Panc1 (cell line): Measurements from ENCODE around the gene PHF8. TPM values are rescaled to one million over a fixed set of nuclear protein-coding genes. Genes with fewer than 3 reads are reported as not detected.

Source experiments
- ATAC-seq: fragments of 200-7000 bp; cut with Tn5 transposase; 2 replicates; pipeline ENCODE4 v1.9.1; 2020; ENCODE audit warnings: mild to moderate bottlenecking, moderate library complexity
- BruUV-seq: library from RNA; stranded (reverse); fragments of 400-500 nt; replicated peaks from 2 replicates; lab custom pipeline; 2021; lab: Mats Ljungman, UMichigan
- CTCF ChIA-PET: fragments of 300-600 bp; sonication (Branson Sonifier 250); formaldehyde crosslinking; loops from one replicate; lab custom pipeline; 2022; ENCODE audit warnings: antibody characterized with exemption; lab: Charles Lee
- POLR2A ChIA-PET: fragments of 300-600 bp; sonication (Branson Sonifier 250); formaldehyde crosslinking; loops from one replicate; lab custom pipeline; 2022; ENCODE audit warnings: antibody characterized with exemption; lab: Charles Lee
- DNase-seq: peaks from one replicate; pipeline ENCODE4 v3.0.0-alpha.2; 2010; ENCODE audit warnings: low read depth, low spot score
- H3K27ac ChIP-seq: 2 replicates; pipeline ENCODE4 v1.5.1; 2011; ENCODE audit warnings: mild to moderate bottlenecking, low read length, inconsistent platforms
- H3K27me3 ChIP-seq: fragments of 200-500 bp; sonication (Bioruptor generic); 2 replicates; pipeline ENCODE4 v1.6.0; 2014; ENCODE audit warnings: low read length, inconsistent platforms; ENCODE audit not compliant: control insufficient read depth, insufficient read depth
- H3K36me3 ChIP-seq: fragments of 200-500 bp; sonication (Bioruptor generic); 2 replicates; pipeline ENCODE4 v1.5.1; 2014; ENCODE audit warnings: inconsistent platforms, mild to moderate bottlenecking, low read length, moderate library complexity; ENCODE audit not compliant: control insufficient read depth, insufficient read depth
- H3K4me1 ChIP-seq: 2 replicates; pipeline ENCODE4 v1.5.1; 2011; ENCODE audit warnings: inconsistent platforms, mild to moderate bottlenecking, low read length, moderate library complexity; ENCODE audit not compliant: control insufficient read depth, insufficient read depth
- H3K4me3 ChIP-seq, 2 experiments: 2 replicates each; pipeline ENCODE4 v1.5.1; 2011 to 2012; ENCODE audit warnings: low read depth in 2 of 2, low read length in 2 of 2, mild to moderate bottlenecking in 2 of 2, inconsistent platforms in 1 of 2, moderate library complexity in 1 of 2
- H3K9me3 ChIP-seq: fragments of 200-500 bp; sonication (Bioruptor generic); 2 replicates; pipeline ENCODE4 v1.5.1; 2014; ENCODE audit warnings: low read depth, mild to moderate bottlenecking, inconsistent platforms, low read length, moderate library complexity; ENCODE audit not compliant: control insufficient read depth, insufficient read depth
- CTCF ChIP-seq: fragments of 450-650 bp; IDR thresholded peaks from 2 replicates; pipeline ENCODE4 v1.5.1; 2017; ENCODE audit warnings: mild to moderate bottlenecking
- POLR2AphosphoS5 ChIP-seq: IDR thresholded peaks from 2 replicates; pipeline ENCODE4 v1.6.1; 2012; ENCODE audit warnings: mild to moderate bottlenecking, low read depth, low read length, moderate library complexity
- REST ChIP-seq, 2 experiments: IDR thresholded peaks; 2 replicates each; pipeline ENCODE4 v1.6.1; 2011 to 2012; ENCODE audit warnings: low read depth in 2 of 2, control low read depth in 1 of 2, low read length in 1 of 2, mild to moderate bottlenecking in 1 of 2, moderate library complexity in 1 of 2; ENCODE audit not compliant: insufficient read depth in 1 of 2
- SIN3A ChIP-seq: IDR thresholded peaks from 2 replicates; pipeline ENCODE4 v1.6.1; 2012; ENCODE audit warnings: low read depth, mild to moderate bottlenecking, low read length, moderate library complexity, borderline replicate concordance; ENCODE audit not compliant: insufficient read depth
- TCF7L2 ChIP-seq: IDR thresholded peaks from 2 replicates; pipeline ENCODE4 v1.6.1; 2011; ENCODE audit warnings: mild to moderate bottlenecking, low read depth, low read length, inconsistent platforms
- in situ Hi-C: cut with HindIII; loops from 2 replicates; pipeline ENCODE4 v1.10.0; 2016; ENCODE audit warnings: low sequenced_read_pairs, low pct_unique_long_range_greater_than_20kb
- intact Hi-C: fragments of 100-400 bp; cut with micrococcal nuclease; formaldehyde crosslinking; loops from one replicate; pipeline ENCODE4 v1.10.0; 2022; ENCODE audit not compliant: unreplicated experiment
- total RNA-seq: library from RNA; stranded (reverse); gene quantifications from one replicate; pipeline ENCODE4 v1.2.1, GENCODE V29; 2021; ENCODE audit not compliant: unreplicated experiment

Gene PHF8
- total RNA-seq, 1 experiment from 2014 or later, result 27.5 TPM

- H3K4me3 ChIP-seq, result peak overlapping the region; percentile 78 to 89
- POLR2A ChIA-PET, result interaction anchor here (0.6 kb wide), 1 partner anchor 105 kb away, joined by 3 read pairs; no protein-coding TSS in a partner anchor
- no TSS peak for BruUV-seq
- no peaks in the 10 kb centered on the region; the same call in none of the 2 replicates for H3K36me3 ChIP-seq
- H3K9me3 ChIP-seq, result no peaks in the 10 kb centered on the region
- CTCF ChIA-PET, result no interaction called here
- H3K27ac ChIP-seq, result peak overlapping the region; percentile 89
- DNase-seq (no peak), ATAC-seq (peak; percentile 35)
- in situ Hi-C loops, result no loop called here
- intact Hi-C loops, result no loop called here
- H3K27me3 ChIP-seq, result no peaks in the 10 kb centered on the region
- TF ChIP-seq POLR2AphosphoS5, result no peak
- TF ChIP-seq SIN3A, result 0 out of 2 replicates have a peak, but pooled peaks have one; percentile 16
- H3K4me1 ChIP-seq, result peaks cover 9% of the 10 kb centered on the region
Observed at GRCh38 chrX:54043541-54044125, 640 bp downstream of the PHF8 start.

- BruUV-seq, result TSS peak; percentile 86
- no peak for DNase-seq
- Histone ChIP-seq H3K27ac (peak overlapping the region; percentile 89), H3K4me3 (peak overlapping the region; percentile 78 to 89), H3K4me1 (peaks cover 9% of the 10 kb centered on the region), H3K27me3 (no peaks in the 10 kb centered on the region), H3K36me3 (no peaks in the 10 kb centered on the region; the same call in none of the 2 replicates), H3K9me3 (no peaks in the 10 kb centered on the region)
- CTCF ChIA-PET, result interaction anchor here (0.7 kb wide), 1 partner anchor 517 kb away, joined by 4 read pairs; no protein-coding TSS in a partner anchor
- in situ Hi-C loops, result no loop called here
- no peak for ATAC-seq
- TF ChIP-seq CTCF, result 0 out of 2 replicates have a peak, but pooled peaks have one; percentile 23
- no peak for TF ChIP-seq REST (IDR thresholded peaks at IDR 0.05; ENCODE audit: insufficient read depth in 1 of 2, low read depth in 2 of 2, low read length in 1 of 2)
- POLR2A ChIA-PET, result no interaction called here
- intact Hi-C loops, result no loop called here
Observed at GRCh38 chrX:54043056-54043455, 1.2 kb downstream of the PHF8 start.

GRCh38 chrX:54042609-54043021 is 1.7 kb downstream of the PHF8 start:
- BruUV-seq, result no TSS peak
- peak overlapping the region; percentile 78 to 89 for H3K4me3 ChIP-seq
- peak; percentile 63 for TF ChIP-seq CTCF
- TF ChIP-seq TCF7L2, result no peak
- in situ Hi-C loops (no loop called here), intact Hi-C loops (no loop called here)
- POLR2A ChIA-PET, result interaction anchor here (0.5 kb wide), 1 partner anchor 90 kb away, joined by 8 read pairs; no protein-coding TSS in a partner anchor
- no peaks in the 10 kb centered on the region for H3K27me3 ChIP-seq
- 0 out of 2 replicates have a peak overlapping the region, but pooled peaks have one; percentile 17 for H3K27ac ChIP-seq
- H3K9me3 ChIP-seq, result no peaks in the 10 kb centered on the region
- DNase-seq (no peak), ATAC-seq (peak; percentile 53)
- no peaks in the 10 kb centered on the region; the same call in none of the 2 replicates for H3K36me3 ChIP-seq
- CTCF ChIA-PET, result interaction anchor here (0.7 kb wide), 1 partner anchor 517 kb away, joined by 4 read pairs; no protein-coding TSS in a partner anchor
- peaks cover 9% of the 10 kb centered on the region for H3K4me1 ChIP-seq
